Measurements from ENCODE around the gene FAM193B.

Gene FAM193B

DNA sequence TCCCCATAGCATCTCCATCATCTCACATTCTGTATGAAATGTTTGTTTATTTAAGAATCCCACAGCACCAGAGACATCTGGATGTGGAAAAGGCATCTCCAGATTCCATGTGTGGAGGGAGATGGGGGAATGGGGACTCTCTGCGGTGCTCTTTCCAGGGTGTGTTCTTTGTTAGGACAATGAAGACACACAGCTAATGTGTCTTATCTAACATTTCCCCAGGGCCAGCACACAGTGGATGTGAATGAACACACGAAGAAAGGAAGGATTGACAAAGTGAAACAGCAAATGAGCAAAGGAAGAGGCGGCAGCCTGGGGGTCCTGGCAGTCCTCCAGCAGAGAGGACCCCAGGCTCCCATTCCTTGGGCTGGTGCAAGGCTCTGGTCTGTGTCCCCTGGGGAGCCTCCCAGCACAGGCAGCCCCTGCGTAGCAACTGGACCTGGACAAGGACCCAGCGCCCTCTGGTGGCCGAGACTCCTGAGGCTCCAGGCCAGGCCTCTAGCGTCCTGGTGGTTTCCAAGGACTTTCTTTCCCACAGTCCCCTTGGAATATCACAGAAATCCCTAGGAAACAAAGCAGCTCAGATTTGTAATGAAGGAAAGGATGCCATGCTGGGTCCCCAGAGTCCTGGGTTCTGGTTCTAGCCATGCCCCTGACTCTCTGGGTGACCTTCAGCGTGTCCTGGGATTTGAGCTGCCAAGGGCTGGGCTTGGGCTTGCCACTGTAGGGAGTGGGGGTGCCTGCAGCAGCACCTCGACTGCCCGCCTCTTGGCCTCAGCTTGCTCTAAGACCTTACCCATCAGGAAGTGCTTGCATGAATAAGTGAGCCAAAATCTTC, 53.5 kb downstream of the FAM193B start:
- peak; percentile 74 for DNase-seq (ENCODE audit: low spot score)

- no peak for DNase-seq (ENCODE audit: low spot score)
These were observed 54.5 kb downstream of the FAM193B start for GRCh38 chr5:177499842-177500241.

DNA sequence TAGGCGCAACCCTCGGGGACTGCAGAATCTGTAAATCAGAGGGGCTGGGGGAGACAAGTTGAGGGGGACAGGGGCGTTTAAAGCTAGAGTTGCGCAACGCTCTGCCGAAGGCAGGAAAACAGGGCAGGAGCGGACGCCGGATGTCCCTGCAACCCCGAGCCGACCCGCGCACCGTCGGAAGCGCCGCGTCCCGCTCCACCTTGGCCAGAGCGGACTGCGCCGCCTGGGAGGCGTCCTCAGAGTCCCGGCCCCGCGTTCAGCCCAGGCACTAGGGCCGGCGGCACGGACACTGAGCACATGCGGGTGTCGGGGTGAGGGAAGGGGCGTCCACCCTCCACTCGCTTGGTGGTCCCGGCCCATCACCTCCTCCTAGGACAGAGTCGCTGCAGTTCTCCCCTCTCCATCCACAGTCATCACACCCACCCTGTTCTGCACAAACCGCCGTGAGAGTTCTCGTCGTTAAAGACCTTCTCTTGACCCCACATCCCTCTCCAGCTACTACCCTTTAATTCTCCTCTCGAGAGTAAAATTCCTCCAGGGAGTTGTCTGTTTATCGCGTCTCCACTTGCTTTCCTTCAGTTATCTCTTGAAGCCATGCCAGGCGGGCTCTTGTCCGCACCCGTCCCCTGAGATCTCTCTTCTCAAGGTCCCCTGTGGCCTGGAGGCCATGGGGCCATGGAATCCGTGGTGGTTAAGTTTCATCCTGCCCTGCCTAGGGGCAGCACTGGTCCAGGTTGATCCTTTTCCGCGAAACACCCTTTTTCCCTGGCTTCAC, 56.2 kb downstream of the FAM193B start:
- no peak for DNase-seq (ENCODE audit: low spot score)

GRCh38 chr5:177497292-177498012, 56.9 kb downstream of the FAM193B start, which contains the start of gene PDLIM7:
Gene PDLIM7 (minus strand): TSS chr5:177497604. CDS start chr5:177496512, 1,092 bp downstream.
- DNase-seq (ENCODE audit: low spot score) = peak; percentile 72

GRCh38 chr5:177496727-177497291, 57.6 kb downstream of the FAM193B start:
- DNase-seq (ENCODE audit: low spot score) = no peak

DNA sequence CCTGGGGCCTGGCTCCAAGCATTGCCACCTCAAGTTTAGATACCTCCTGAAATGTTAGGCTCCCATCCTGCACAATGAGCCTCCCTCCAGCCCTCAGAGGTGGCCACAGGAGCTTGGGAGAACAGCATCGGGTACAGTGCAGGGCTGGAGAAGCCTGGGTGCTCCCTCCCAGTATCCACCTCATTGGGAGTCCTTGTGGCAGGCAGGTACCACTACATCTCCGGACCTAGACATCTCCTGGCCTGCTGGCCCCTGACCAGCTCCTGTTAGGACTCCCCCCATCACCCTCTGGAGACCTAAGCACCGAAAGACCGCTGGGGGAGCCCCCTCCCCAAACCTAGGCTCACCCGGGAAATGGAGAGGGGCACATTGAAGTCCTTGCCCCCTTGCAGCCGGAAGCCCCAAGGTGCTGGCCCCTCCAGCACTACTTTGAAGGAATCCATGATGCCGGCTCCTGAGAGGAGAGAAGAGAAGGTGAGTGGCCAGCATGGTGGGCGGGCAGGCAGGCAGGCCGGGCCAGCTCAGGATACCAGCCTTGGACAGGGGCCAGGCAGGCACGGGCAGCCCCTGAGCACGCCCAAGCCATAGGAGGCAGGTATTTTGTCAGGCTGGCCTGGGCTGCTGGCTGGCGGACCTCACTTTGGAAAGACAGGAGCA, 58.2 kb downstream of the FAM193B start:
- no peak for DNase-seq (ENCODE audit: low spot score)

DNA sequence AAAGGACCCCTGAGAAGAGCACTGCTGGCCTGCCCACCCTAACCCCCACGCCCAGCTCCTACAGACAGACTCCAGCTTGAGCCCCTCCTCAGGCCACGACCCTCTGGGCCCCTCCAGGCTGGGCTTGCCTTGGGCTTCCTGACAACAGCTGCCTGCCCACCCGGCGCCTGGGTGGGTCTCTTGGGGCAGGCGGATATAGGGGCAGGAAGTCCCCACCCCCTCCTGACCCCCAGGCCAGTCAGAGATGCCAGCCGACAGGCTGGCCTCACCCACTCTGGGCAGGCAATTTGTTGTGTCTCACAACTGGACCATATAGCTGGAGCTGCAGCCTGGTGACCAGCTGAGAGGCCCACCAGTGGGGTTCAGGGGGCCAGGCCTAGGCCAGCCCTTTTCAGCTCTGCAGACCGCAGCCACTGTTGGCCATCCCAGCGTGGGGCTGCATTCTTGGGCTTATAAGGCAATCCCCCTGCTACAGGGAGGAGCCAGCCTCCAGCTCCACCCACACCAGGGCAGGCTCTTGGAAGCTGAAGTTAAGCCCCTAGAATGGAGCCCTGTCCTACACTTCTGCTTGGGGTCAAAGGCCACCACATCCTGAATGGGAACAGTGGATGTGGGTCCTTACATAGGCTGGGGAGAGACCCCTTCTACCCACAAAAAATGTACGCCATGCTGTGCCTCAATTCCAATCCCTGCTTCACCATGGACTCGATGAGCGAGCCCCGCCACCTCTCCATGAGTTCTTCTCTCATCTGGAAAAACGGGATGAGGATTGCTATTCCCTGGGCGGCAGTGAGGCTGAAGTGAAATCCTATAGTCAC, 58.9 kb downstream of the FAM193B start:
- DNase-seq (ENCODE audit: low spot score) = no peak

GRCh38 chr5:177494346-177495195, 59.8 kb downstream of the FAM193B start:
- DNase-seq (ENCODE audit: low spot score) = no peak

DNA sequence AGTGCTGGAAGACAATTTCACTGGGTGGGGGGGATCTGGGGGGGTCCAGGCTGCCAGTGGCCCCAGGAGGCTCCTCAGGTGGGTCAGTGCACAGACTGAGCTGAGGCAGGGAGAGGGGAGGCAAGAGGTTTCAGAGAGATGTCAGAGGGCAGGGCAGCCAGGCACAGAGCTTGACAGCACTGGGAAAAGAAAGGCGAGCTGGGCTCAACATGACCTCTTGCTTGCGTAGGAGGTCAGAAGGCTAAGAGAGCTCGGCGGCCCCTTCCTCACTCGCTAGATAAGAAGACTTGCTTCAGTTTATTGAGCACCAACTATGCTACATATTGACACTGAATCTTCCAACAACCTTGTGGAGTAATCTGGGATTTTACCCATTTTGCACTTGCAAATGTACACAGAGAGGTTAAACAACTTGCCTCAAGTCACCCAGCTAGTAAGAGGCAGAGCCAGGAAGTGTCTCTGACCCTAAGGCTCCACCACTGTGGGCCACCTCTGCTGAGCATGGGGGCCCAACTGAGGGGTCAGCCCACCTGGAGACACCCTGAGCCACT, 60.5 kb downstream of the FAM193B start:
- no peak for DNase-seq (ENCODE audit: low spot score)

DNA sequence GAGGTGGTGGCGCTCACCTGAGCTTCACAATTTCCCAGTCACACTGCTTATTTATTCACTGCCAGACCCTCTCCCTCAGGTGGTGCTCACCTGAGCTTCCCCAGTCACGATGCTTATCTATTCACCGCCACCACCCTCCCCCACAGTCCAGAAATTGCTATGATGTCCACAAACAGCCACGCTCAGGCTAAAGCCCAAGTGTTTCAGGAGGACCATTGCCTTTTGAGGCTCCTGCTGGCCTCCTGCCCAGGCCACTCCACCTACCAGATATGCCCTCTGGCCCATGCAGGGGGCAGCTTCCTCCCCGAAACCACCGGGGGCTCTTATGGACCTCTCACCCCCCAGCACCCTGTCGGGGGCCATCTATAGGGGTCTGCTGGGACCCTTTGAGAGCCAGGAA, 61.5 kb downstream of the FAM193B start:
- no peak for DNase-seq (ENCODE audit: low spot score)

DNA sequence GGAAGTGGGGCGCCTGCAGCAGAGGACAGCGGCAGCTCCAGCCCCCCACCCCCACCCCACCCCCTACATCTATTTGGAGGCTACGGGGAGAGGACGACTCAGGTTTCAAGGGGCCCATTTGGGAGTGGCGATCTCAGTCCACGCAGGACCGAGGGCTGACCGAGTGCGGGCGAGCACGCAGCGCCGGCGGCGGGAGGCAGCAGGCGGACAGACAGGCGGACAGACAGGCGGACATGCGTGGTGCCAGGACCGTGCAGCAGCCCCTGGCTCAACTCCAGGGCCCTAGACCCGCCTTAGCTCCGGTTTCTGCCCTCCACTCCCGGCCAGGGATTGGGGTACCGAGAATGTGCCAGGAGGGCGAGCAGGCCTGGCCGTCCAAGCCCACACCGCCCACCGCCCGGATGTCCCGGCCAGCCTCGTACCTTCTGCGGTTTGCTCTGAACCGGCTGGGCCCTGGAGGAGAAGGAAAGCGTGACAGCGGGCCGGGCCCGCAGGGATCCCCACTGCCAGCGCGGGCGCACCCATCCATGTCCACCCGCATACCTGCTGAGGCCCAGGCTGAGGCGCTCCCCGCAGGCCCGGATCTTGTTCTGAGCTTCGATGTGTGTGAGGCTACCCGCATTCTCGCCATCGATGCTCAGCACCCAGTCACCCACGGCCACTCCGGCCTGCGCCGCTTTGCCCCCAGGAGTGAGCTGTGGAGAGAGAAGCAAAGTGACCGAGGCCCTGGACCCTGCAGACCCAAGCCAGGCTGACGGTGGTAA, 62.2 kb downstream of the FAM193B start:
- DNase-seq (ENCODE audit: low spot score) = no peak

GRCh38 chr5:177491429-177491945, 62.9 kb downstream of the FAM193B start:
- DNase-seq (ENCODE audit: low spot score) = no peak

DNA sequence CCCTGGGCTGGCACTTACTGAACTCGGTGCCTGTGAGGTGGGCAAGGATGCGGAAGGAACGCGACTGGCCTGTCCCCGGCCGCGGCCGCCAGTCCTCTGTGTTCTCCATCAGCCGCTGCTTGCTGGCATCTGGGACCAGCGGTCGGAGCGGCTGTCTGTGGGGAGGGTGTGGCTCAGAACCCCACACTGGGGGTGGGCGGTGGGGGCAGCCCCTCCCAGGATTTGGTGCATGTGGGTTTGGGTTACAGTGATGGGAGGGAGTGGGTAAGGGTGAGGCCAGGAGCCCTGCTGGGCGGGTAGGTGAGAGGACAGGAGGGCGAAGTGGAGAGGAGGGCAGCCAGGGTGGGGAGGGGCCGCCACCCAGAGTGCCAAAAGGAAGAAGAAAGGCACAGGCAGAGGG, 63.4 kb downstream of the FAM193B start:
- DNase-seq (ENCODE audit: low spot score) = no peak

DNA sequence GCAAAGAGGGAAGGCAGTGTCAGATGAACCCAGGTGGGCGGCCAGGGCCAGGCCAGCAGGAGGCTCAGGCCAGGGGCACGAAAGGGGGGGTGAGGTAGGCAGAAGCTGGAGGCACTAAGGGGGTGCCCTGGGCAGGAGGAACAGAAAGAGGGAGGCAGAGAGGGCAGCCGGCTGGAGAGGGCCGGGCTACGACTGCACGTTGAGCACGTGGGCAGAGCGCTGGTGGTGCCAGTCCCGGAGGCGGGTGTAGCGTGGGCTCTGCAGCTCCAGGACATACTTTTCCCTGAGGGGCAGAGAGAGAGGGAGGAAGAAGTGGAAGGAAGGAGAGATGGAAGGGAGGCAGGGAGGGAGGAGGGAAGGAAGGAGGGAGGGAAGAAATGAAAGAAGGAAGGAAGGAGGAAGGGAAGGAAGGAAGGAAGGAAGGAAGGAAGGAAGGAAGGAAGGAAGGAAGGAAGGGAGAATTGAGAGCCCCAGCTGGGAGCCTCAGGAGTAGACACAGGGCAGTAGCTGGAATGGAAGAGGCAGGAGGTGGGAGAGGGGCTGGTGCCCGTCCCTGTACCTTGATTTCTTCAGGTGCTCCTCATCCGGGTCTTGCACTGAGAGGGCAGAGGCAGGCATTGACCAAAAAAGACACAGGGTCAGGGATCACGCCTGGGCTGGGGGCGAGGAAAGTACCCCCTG, 63.9 kb downstream of the FAM193B start:
- no peak for DNase-seq (ENCODE audit: low spot score)

- no peak for DNase-seq (ENCODE audit: low spot score)
These were observed 65.1 kb downstream of the FAM193B start for GRCh38 chr5:177489119-177489716.

DNA sequence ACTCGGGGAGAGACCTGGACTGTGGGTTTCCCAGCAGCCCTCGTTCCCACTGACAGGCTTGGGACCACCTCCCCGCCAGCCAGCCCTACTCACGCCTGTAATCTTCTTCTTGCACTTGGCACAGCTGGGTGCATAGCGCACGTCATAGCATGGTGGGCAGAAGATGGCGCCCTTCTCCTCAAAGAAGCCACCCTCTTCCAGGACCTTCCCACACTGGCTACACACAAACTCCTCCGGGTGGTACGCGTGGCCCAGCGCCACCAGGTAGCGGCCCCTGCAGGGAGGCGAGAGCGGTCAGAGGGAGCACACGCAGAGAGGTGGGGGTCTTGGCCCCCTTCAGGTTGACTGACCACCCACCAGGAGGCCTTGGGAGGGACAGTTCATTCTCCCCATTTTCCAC, 66.4 kb downstream of the FAM193B start:
- DNase-seq (ENCODE audit: low spot score) = no peak

DNA sequence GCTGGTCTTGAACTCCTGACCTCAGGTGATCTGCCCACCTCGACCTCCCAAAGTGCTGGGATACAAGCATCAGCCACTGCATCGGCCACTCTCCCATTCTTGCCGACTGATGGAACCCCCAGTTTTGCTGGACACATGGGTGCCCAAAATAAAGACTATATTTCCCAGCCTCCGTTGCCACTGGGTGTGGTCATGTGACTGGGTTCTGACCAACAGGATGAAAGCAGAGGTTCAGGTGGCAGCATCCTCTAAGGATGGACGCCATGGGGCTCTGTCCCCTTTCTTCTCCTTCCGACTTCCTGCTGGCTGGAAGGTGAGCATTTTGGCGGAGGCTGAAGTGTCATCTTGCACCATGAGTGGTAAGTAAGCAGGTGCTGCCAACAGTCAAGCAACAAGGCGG, 67.2 kb downstream of the FAM193B start:
- no peak for DNase-seq (ENCODE audit: low spot score)

All from globus pallidus (tissue), 1 donor.